Measurements from ENCODE around the gene UGT1A7.
"Not testable (repeated sequence)": the region's sequence is repeated elsewhere in the genome, so short reads cannot be mapped to it uniquely, and the experiment has no call there.

UGT1A7 gene

DNA sequence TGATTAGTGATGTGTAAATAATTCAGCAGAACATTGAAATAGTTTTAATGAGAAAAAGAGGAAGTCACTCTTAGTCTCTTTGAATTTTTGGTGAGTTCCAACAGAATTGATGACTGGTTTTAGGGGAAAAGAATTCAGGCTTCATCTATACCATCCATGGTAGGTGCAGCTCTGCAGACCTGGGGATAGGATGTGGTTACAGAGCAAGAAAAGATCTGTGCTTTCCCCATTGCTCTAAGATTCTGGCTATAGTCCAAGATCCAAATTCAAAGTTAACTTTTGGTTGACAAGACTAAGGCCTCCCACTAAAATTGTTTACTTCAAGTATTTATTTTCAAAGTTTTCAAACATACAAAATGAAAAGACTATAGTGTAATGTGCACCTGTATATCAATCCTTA, 41.8 kb upstream of the UGT1A7 start:
- TF ChIP-seq CREB5 (CRISPR knock-in tag; IDR thresholded peaks at IDR 0.05; ENCODE audit: low read depth) (no peak), ZFP30 (CRISPR knock-in tag; IDR thresholded peaks at IDR 0.05) (no peak), POU6F1 (CRISPR knock-in tag; IDR thresholded peaks at IDR 0.05; ENCODE audit: borderline replicate concordance, low read depth) (no peak), SNAI2 (CRISPR knock-in tag; IDR thresholded peaks at IDR 0.05) (no peak), ARNTL (CRISPR knock-in tag; IDR thresholded peaks at IDR 0.05; ENCODE audit: borderline replicate concordance, low read depth) (no peak), ZC3H10 (CRISPR knock-in tag; IDR thresholded peaks at IDR 0.05) (no peak), PPARA (CRISPR knock-in tag; IDR thresholded peaks at IDR 0.05; ENCODE audit: borderline replicate concordance) (no peak), ZFP3 (CRISPR knock-in tag; IDR thresholded peaks at IDR 0.05) (no peak), GLIS3 (CRISPR knock-in tag; IDR thresholded peaks at IDR 0.05) (no peak), ZNF70 (CRISPR knock-in tag; IDR thresholded peaks at IDR 0.05) (no peak), BACH2 (CRISPR knock-in tag; IDR thresholded peaks at IDR 0.05; ENCODE audit: borderline replicate concordance) (no peak)
- TF ChIP-seq, protein P1, sequence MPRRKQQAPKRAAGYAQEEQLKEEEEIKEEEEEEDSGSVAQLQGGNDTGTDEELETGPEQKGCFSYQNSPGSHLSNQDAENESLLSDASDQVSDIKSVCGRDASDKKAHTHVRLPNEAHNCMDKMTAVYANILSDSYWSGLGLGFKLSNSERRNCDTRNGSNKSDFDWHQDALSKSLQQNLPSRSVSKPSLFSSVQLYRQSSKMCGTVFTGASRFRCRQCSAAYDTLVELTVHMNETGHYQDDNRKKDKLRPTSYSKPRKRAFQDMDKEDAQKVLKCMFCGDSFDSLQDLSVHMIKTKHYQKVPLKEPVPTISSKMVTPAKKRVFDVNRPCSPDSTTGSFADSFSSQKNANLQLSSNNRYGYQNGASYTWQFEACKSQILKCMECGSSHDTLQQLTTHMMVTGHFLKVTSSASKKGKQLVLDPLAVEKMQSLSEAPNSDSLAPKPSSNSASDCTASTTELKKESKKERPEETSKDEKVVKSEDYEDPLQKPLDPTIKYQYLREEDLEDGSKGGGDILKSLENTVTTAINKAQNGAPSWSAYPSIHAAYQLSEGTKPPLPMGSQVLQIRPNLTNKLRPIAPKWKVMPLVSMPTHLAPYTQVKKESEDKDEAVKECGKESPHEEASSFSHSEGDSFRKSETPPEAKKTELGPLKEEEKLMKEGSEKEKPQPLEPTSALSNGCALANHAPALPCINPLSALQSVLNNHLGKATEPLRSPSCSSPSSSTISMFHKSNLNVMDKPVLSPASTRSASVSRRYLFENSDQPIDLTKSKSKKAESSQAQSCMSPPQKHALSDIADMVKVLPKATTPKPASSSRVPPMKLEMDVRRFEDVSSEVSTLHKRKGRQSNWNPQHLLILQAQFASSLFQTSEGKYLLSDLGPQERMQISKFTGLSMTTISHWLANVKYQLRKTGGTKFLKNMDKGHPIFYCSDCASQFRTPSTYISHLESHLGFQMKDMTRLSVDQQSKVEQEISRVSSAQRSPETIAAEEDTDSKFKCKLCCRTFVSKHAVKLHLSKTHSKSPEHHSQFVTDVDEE (CRISPR knock-in tag; IDR thresholded peaks at IDR 0.05) = no peak

DNA sequence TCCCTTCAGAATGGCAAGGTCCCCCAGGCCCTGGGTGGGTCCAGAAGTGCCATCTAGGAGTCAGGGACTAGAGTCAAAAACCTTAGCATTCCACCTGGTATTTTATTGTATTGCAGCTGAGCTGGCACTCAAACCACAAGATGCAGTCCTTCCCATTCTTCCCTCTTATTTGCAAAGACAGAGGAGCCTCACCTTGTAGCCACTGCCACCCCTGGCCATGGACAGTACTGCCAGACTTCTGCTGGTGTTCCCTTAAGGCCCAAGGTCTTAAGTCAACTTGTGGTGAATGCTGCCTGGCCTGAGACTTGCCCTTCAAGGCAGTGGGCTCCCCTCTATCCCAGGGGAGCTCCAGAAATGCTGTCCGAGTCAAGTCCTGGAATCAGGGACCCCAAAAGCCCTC, 38.6 kb upstream of the UGT1A7 start:
- ATAC-seq = no peak
- TF ChIP-seq BACH2 (CRISPR knock-in tag; IDR thresholded peaks at IDR 0.05; ENCODE audit: borderline replicate concordance) = no peak
- TF ChIP-seq ESRRG (CRISPR knock-in tag; IDR thresholded peaks at IDR 0.05) = no peak
- no peak for TF ChIP-seq CSDC2 (CRISPR knock-in tag; IDR thresholded peaks at IDR 0.05)
- TF ChIP-seq ZFP30 (CRISPR knock-in tag; IDR thresholded peaks at IDR 0.05) = no peak
- no peak for TF ChIP-seq GLIS3 (CRISPR knock-in tag; IDR thresholded peaks at IDR 0.05)
- no peak for TF ChIP-seq ZNF70 (CRISPR knock-in tag; IDR thresholded peaks at IDR 0.05)
- no peak for TF ChIP-seq OSR1 (CRISPR knock-in tag; IDR thresholded peaks at IDR 0.05)

More for the DNA sequence above, 41.8 kb upstream of the UGT1A7 start:
- no peak for ATAC-seq

DNA sequence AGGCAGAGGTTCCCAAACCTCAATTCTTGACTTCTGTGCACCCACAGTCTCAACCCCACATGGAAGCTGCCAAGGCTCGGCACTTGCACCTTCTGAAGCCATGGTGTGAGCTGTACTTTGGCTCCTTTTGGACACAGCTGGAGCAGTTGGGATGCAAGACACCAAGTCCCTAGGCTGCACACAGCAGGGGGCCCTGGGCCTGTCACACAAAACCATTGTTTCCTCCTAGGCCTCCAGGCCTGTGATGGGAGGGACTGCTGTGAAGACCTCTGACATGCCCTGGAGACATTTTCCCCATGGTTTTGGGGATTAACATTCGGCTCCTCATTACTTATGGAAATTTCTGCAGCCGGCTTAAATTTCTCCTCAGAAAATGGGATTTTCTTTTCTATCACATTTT, 35.7 kb upstream of the UGT1A7 start:
- not testable (repeated sequence) for ATAC-seq

DNA sequence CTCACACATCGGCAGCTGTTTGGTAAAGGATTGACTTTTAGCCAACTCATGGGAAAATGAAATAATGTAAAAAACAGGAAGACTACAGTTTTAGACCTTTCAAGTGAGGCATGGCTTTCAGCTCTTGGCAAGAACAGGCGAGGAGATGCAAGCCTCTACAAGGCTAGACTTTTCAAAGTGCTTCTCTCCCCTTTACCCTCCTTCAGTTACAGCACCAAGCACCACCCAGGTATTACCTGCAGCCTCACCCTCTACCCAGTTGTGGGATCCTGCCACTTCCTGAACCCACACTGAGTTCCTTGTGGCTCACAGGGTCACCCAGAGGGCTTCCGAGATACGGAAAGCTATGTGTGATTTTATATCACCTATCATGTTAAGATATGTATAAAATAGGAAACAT, 30.7 kb upstream of the UGT1A7 start:
- ATAC-seq = no peak
- no peak for TF ChIP-seq ZNF565 (CRISPR knock-in tag; conservative IDR thresholded peaks at IDR 0.05; ENCODE audit: low read depth)
- TF ChIP-seq PPARA (CRISPR knock-in tag; IDR thresholded peaks at IDR 0.05; ENCODE audit: borderline replicate concordance) = no peak
- no peak for TF ChIP-seq ZFP3 (CRISPR knock-in tag; IDR thresholded peaks at IDR 0.05)
- TF ChIP-seq ISL1 (CRISPR knock-in tag; IDR thresholded peaks at IDR 0.05) = no peak
- TF ChIP-seq SNAI2 (CRISPR knock-in tag; IDR thresholded peaks at IDR 0.05) = no peak
- TF ChIP-seq ZNF70 (CRISPR knock-in tag; IDR thresholded peaks at IDR 0.05) = no peak
- TF ChIP-seq TCF4 (CRISPR knock-in tag; IDR thresholded peaks at IDR 0.05; ENCODE audit: borderline replicate concordance) = no peak
- no peak for TF ChIP-seq BACH2 (CRISPR knock-in tag; IDR thresholded peaks at IDR 0.05; ENCODE audit: borderline replicate concordance)
- no peak for TF ChIP-seq CREB5 (CRISPR knock-in tag; IDR thresholded peaks at IDR 0.05; ENCODE audit: low read depth)
- TF ChIP-seq RARB (CRISPR knock-in tag; IDR thresholded peaks at IDR 0.05) = no peak
- no peak for TF ChIP-seq ZC3H10 (CRISPR knock-in tag; IDR thresholded peaks at IDR 0.05)
- TF ChIP-seq, protein P2, sequence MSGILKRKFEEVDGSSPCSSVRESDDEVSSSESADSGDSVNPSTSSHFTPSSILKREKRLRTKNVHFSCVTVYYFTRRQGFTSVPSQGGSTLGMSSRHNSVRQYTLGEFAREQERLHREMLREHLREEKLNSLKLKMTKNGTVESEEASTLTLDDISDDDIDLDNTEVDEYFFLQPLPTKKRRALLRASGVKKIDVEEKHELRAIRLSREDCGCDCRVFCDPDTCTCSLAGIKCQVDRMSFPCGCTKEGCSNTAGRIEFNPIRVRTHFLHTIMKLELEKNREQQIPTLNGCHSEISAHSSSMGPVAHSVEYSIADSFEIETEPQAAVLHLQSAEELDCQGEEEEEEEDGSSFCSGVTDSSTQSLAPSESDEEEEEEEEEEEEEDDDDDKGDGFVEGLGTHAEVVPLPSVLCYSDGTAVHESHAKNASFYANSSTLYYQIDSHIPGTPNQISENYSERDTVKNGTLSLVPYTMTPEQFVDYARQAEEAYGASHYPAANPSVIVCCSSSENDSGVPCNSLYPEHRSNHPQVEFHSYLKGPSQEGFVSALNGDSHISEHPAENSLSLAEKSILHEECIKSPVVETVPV (CRISPR knock-in tag; IDR thresholded peaks at IDR 0.05) = no peak
- TF ChIP-seq TOX (CRISPR knock-in tag; IDR thresholded peaks at IDR 0.05; ENCODE audit: borderline replicate concordance) = no peak
- TF ChIP-seq, protein P3, sequence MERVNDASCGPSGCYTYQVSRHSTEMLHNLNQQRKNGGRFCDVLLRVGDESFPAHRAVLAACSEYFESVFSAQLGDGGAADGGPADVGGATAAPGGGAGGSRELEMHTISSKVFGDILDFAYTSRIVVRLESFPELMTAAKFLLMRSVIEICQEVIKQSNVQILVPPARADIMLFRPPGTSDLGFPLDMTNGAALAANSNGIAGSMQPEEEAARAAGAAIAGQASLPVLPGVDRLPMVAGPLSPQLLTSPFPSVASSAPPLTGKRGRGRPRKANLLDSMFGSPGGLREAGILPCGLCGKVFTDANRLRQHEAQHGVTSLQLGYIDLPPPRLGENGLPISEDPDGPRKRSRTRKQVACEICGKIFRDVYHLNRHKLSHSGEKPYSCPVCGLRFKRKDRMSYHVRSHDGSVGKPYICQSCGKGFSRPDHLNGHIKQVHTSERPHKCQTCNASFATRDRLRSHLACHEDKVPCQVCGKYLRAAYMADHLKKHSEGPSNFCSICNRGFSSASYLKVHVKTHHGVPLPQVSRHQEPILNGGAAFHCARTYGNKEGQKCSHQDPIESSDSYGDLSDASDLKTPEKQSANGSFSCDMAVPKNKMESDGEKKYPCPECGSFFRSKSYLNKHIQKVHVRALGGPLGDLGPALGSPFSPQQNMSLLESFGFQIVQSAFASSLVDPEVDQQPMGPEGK (CRISPR knock-in tag; IDR thresholded peaks at IDR 0.05; ENCODE audit: borderline replicate concordance) = no peak
- no peak for TF ChIP-seq POU6F1 (CRISPR knock-in tag; IDR thresholded peaks at IDR 0.05; ENCODE audit: borderline replicate concordance, low read depth)
